NT2/D1 (cell line): Measurements from ENCODE around the gene FLNB.

Source experiments
- YY1 ChIP-seq: IDR thresholded peaks from 2 replicates; pipeline ENCODE4 v1.6.1; 2011; ENCODE audit not compliant: insufficient read length, insufficient read depth
- ZNF274 ChIP-seq: IDR thresholded peaks from 2 replicates; pipeline ENCODE4 v1.6.1; 2011; ENCODE audit warnings: mild to moderate bottlenecking, low read depth, low read length

DNA sequence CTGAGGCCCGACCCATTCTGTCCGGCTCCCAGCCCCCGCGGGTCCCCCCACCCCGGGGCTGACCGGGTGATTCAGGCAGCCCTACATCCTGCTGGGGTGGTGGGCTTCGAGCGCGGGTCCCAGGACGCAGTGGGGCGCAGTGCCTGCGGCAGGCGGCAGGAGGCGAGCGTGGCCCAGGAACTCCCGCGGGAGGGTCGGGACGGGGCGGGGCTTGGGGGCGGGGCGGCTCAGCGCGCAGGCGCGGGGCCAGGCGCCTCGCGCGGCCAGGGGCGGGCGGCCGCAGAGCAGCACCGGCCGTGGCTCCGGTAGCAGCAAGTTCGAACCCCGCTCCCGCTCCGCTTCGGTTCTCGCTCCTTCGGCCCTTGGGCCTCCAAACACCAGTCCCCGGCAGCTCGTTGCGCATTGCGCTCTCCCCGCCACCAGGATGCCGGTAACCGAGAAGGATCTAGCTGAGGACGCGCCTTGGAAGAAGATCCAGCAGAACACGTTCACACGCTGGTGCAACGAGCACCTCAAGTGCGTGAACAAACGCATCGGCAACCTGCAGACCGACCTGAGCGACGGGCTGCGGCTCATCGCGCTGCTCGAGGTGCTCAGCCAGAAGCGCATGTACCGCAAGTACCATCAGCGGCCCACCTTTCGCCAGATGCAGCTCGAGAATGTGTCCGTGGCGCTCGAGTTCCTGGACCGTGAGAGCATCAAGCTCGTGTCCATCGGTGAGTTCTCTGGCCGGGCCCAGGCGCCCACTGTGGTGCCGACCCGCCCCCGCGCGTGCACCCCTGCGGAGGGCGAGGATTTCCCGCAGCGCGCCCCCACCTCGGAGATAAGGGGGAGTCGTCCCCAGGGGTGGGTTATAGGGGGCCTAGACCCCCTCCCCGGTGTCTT, at the start of gene FLNB:
- TF ChIP-seq ZNF274 (no peak), YY1 (no peak)
